Psoas muscle (tissue), 8 donors: ENCODE results near the gene NRN1. TPM values are rescaled to one million over a fixed set of nuclear protein-coding genes. Genes with fewer than 3 reads are reported as not detected.

Experiments used
- ATAC-seq, 4 donors: fragments of 200-7000 bp; cut with Tn5 transposase; one replicate each; pipeline ENCODE4 v1.9.1; 2020; ENCODE audit warnings: moderate library complexity in 3 of 4, mild to moderate bottlenecking in 2 of 4
- DNase-seq, 2 donors: peaks; one replicate each; pipeline ENCODE4 v3.0.0-alpha.2; 2020
- H3K27ac ChIP-seq: fragments of 200-600 bp; one replicate; pipeline ENCODE4 v1.8.0; 2022
- H3K27me3 ChIP-seq, 3 donors: fragments of 200-600 bp in 1 of 3; one replicate each; pipeline versions ENCODE4 v1.6.1 to v1.8.0; 2013 to 2022; ENCODE audit warnings: low read length in 2 of 3, mild to moderate bottlenecking in 2 of 3, moderate library complexity in 1 of 3; ENCODE audit not compliant: insufficient read depth in 3 of 3
- H3K36me3 ChIP-seq, 2 donors: fragments of 200-600 bp in 1 of 2; one replicate each; pipeline versions ENCODE4 v1.6.1 to v1.8.0; 2013 to 2022; ENCODE audit warnings: low read depth in 1 of 2, mild to moderate bottlenecking in 1 of 2, moderate library complexity in 1 of 2; ENCODE audit not compliant: insufficient read depth in 1 of 2
- H3K4me1 ChIP-seq: fragments of 200-600 bp; one replicate; pipeline ENCODE4 v1.8.0; 2022
- H3K4me3 ChIP-seq: fragments of 200-600 bp; one replicate; pipeline ENCODE4 v1.8.0; 2022; ENCODE audit warnings: mild to moderate bottlenecking
- H3K9me3 ChIP-seq: fragments of 200-600 bp; one replicate; pipeline ENCODE4 v1.8.0; 2022
- WGBS, 3 donors: extraction: QIAGEN DNeasy Blood & Tissue Kit; methylation state at CpG; one replicate each; pipeline versions ENCODE4 v1.1.6 to v1.1.7; 2013; 5-methylcytosine and 5-hydroxymethylcytosine counted together
- intact Hi-C, 2 donors: fragments of 100-400 bp; cut with DNase I; formaldehyde crosslinking; loops; one replicate each; pipeline versions ENCODE4 v1.11.0 to v1.14.2; 2022
- polyA plus RNA-seq, 3 donors: library from polyadenylated mRNA; stranded (reverse); fragments of 200-250 nt; gene quantifications; one replicate each; pipeline ENCODE4 v1.2.3, GENCODE V29; 2013
- total RNA-seq, 4 donors: library from RNA; stranded (reverse); fragmentation: NEBNext Ultra II Directional in 2 of 4; extraction: Animal tissue kit (Norgen Biotek cat#: 25700) in 2 of 4; gene quantifications; one replicate each; pipeline versions ENCODE4 v1.2.1 to v1.2.4, GENCODE V29; 2021 to 2023
- TF ChIP-seq, protein P1 (sequence below): fragments of 200-600 bp; IDR thresholded peaks from one replicate; pipeline ENCODE4 v1.8.0; 2022; ENCODE audit warnings: antibody characterized with exemption
- donor health status: healthy with polysubstance abuse.
- donor health status: DM: no; HTN: no; CAD: no; lungs with moderate emphysema.
- donor health status: Bipolar disorder and iron deficiency.
- donor health status: healthy.
- donor health status: DM: yes; HTN: yes; CAD: no.
- donor health status: DM: no; HTN: no; CAD: no.
- donor health status: DM: no; HTN: no; CAD: no.
- donor health status: DM: yes; HTN: yes; CAD: no.

The NRN1 gene
- total and polyA plus RNA-seq, 7 donors = 4.6 to 12.8 (median 7.7) TPM

DNA sequence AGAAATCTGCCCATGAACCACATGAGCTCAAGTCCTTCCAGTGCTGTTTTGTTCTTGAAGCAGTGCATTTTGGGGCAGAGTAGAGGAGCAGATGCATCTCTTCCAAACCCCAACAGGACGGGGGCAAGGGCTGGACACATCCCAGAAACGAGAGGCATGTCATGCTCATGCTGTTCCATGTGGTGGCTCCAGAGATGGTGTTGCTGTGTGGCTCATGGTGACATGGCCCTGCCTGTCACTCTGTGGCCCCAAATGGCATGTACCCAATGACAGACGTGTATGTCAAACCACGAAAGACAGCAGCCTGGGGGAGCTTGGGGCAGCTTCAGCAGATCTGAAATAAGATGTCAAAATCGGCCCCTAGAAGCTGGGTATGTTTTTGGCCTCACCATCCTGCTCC is 46.3 kb downstream of the NRN1 start:
- Histone ChIP-seq H3K27me3 (peaks cover 0 to 3% (median 0%) of the 10 kb centered on the region in 3 donors), H3K27ac (no peak overlapping the region), H3K9me3 (no peaks in the 10 kb centered on the region), H3K4me1 (no peaks in the 10 kb centered on the region), H3K4me3 (no peak overlapping the region), H3K36me3 (no peaks in the 10 kb centered on the region)
- DNase-seq (no peak), ATAC-seq (no peak)
- intact Hi-C loops = no loop called here
- TF ChIP-seq, protein P1, sequence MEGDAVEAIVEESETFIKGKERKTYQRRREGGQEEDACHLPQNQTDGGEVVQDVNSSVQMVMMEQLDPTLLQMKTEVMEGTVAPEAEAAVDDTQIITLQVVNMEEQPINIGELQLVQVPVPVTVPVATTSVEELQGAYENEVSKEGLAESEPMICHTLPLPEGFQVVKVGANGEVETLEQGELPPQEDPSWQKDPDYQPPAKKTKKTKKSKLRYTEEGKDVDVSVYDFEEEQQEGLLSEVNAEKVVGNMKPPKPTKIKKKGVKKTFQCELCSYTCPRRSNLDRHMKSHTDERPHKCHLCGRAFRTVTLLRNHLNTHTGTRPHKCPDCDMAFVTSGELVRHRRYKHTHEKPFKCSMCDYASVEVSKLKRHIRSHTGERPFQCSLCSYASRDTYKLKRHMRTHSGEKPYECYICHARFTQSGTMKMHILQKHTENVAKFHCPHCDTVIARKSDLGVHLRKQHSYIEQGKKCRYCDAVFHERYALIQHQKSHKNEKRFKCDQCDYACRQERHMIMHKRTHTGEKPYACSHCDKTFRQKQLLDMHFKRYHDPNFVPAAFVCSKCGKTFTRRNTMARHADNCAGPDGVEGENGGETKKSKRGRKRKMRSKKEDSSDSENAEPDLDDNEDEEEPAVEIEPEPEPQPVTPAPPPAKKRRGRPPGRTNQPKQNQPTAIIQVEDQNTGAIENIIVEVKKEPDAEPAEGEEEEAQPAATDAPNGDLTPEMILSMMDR = no peak
- 80 to 83% (median 83%) methylated on average over 5 of the region's 5 CpGs for WGBS, 3 donors

DNA sequence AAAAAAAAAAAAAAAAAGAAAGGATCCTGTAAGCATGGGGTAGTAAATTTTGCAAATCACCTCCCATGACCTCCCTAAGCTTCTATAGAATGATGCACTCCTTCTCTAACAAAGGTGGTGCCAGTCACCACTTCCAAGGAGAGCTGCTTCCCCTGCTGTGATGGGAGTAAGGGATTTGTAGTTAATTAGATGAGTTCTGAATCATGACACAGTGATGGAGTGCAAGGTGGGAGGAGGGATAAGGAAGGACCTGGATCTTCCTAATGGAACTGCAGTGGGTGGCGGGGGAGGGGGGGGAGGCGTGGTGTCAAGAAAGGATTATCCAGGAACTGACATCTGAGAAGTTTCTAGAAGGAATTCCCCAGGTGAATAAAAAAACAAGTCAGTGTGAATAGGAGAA is 47.8 kb downstream of the NRN1 start:
- 87 to 94% (median 92%) methylated on average over 2 of the region's 2 CpGs for WGBS, 3 donors

DNA sequence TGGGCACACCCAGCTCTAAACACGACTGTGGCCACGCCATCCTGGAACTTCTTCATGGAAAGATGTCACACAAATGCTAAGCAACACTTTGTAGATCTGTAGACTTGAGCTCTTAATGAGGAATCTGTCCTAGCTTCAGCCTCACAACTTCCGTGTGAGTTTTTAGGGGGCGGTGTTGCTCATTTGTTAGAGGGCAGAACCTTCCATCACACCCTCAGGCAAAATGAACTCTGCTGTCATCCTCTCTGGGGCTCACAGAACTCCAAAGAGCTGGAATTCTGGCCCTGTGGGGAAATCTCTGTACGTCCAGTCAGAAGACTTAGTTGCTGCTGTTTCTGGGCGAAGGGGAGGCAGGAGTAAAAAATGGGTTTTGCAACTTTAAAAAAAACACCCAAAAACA is 49.8 kb downstream of the NRN1 start:
- WGBS, 3 donors = 75% methylated on average over 6 of the region's 6 CpGs
- intact Hi-C loops = no loop called here
- Histone ChIP-seq H3K27me3 (peaks cover 0 to 3% (median 0%) of the 10 kb centered on the region in 3 donors), H3K27ac (no peak overlapping the region), H3K4me3 (no peak overlapping the region), H3K36me3 (no peaks in the 10 kb centered on the region), H3K4me1 (no peaks in the 10 kb centered on the region), H3K9me3 (no peaks in the 10 kb centered on the region)
- no peak for ATAC-seq
- TF ChIP-seq, protein P1 = no peak
- no peak for DNase-seq

More for the DNA sequence above, 47.8 kb downstream of the NRN1 start:
- Histone ChIP-seq H3K9me3 (no peaks in the 10 kb centered on the region), H3K27ac (no peak overlapping the region), H3K36me3 (no peaks in the 10 kb centered on the region), H3K27me3 (peaks cover 0 to 3% (median 0%) of the 10 kb centered on the region in 3 donors), H3K4me3 (no peak overlapping the region), H3K4me1 (no peaks in the 10 kb centered on the region)
- DNase-seq (no peak), ATAC-seq (no peak)
- intact Hi-C loops = no loop called here
- TF ChIP-seq, protein P1 = no peak

DNA sequence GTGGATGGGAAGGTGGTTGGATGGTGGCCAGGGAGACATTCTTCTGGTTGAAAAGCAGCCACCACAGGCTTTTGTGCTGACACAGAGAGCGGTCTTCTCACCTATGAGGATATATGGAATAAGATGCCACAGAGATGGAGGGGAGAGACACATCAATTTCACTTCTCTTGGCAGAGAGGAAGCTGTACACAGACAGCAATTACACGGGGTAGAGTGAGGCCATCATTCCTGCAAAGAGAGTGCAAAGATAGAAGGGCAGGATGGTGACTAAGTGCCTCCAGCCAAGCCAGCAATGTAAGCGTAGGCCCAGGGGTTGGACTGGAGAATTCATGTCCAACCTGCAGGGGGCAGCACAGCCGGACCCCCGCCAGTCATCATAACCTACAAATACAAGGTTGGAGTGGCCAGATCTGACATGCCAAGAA is 56.4 kb downstream of the NRN1 start:
- WGBS, 3 donors = 56 to 67% (median 56%) methylated on average over 5 of the region's 5 CpGs
- no peak for DNase-seq
- H3K4me3 ChIP-seq = no peak overlapping the region

More for the DNA sequence above, 56.4 kb downstream of the NRN1 start:
- TF ChIP-seq, protein P1 = peak; percentile 29
- intact Hi-C loops = no loop called here
- Histone ChIP-seq H3K27ac (no peak overlapping the region), H3K27me3 (no peaks in the 10 kb centered on the region), H3K36me3 (no peaks in the 10 kb centered on the region), H3K9me3 (no peaks in the 10 kb centered on the region), H3K4me1 (no peaks in the 10 kb centered on the region)
- peak in 1 of 4 donors; percentile 46 for ATAC-seq
